Measurements from ENCODE around the gene FLNB.

- TF ChIP-seq CTCF (IDR thresholded peaks at IDR 0.05) (no peak), POLR2A (IDR thresholded peaks at IDR 0.05) (no peak)
Observed at GRCh38 chr3:58064923-58065638, 56.9 kb downstream of the FLNB start.
